Stimulated activated CD8-positive, alpha-beta memory T cell treated with anti-CD3 and anti-CD28 coated beads, Interleukin-2, amount 100 ng/mL, for 1 hour (primary cell): ENCODE results near the gene RAB36.

Experiments used
- DNase-seq, 2 donors: peaks; one replicate each; pipeline ENCODE4 v3.0.0-alpha.2; 2020; ENCODE audit warnings: low read depth in 2 of 2

Gene RAB36

DNA sequence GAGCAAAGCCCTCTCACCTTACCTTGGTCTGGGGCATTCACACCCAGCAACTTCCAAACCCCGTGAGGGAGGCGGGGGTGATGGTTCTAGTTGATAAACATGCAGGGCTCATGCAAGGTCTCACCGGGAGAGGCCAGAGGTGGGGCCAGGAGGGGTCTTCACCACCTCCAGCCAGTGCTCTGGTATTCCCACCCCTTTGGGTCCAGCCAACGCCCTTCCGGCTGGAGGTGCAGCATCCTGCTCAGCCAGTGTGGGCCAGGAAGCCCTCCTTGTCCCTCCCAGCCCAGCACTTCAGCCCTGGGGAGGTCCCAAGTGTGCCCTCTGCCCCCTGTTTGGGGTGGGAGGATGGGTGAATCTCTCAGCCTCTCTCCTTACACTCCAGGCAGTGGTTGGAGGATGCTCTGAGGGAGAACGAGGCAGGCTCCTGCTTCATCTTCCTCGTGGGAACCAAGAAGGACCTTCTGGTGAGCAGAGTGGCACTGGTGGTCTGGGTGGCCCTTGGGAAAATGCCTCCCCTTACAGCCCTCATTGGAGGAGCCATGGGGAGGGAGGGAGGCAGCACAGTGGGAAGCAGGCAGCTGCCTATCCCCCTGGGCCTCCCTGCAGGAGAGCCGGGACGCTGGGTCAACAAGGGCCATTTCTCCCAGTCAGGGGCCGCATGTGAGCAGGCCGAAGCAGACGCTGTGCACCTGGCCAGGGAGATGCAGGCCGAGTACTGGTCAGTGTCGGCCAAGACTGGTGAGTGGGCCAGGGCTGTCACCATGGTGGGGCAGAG, 13.4 kb downstream of the RAB36 start:
- no peak for DNase-seq

DNA sequence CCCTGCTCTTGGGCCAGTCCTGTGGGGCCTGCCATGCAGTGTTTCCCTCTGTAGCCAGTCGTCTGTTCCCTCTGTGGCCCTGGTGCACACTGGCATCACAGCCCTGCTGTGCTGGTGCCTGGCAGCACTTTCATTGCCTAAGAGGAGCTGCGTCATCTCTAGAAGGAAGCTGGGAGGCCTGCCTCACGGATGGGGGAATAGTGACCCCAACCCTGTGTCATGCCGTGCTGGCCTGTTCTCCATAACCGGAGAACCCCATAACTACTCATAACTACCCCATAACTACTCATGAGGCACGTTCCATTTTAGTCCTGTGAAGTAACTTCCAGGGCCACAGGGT, 14.0 kb downstream of the RAB36 start:
- DNase-seq: no peak

DNA sequence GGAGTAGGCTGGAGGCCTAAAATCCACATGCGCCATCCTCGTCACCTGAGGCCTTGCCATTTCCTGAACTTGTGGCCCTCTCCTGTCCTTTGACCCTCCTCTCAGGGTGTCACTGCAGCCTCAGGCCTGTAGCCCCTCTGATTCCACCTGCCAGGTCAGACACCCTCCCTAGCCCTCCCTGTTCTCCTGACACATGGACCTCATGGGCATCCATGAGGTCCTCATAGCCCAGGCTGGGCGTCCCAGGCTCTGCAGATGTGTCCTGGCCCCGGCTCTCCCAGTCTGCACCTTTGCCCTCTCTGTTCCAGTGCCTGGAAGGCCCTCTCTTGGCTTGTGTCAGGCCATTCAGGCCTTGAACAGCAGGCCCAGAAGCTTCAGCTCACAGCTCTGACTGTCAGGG, 15.8 kb downstream of the RAB36 start:
- DNase-seq: no peak

DNA sequence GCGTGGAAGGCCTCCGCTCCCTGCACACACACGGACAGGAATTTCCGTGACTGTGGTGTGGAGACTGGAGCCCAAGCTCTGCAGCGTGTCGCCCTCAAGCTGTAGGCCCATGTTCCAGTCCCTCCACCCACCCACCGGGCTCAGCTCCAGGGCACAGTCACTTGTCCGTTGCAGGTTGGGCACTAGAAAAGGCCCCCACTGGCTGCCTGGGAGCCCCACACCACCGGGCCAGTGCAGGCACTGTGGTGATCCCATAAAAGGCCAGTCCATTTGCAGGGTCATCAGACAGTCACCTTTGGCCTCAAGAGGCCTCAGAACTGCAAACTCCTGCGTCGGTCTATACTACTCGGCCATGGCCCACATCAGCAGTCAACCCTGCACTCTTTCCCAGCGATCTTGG, 16.3 kb downstream of the RAB36 start:
- no peak for DNase-seq

DNA sequence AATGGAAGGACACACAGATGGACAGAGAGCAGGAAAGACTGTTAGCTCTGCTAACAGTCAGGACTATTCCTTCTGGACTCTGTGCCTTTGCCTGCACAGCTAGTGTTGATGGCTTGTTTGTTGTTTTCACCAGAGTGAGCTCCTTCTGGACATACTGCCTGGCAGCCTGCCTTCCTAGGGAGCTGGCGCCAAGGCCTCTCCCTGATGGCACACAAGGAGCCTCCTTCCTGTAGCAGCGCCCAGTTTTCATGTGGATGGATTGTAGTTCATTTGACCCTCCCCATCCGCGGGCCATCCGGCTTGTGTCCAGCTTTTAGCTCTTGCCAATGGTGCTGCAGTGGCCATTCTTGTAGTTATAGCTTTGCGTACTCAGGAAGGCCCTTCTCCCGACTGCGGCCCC, 18.4 kb downstream of the RAB36 start:
- no peak for DNase-seq

DNA sequence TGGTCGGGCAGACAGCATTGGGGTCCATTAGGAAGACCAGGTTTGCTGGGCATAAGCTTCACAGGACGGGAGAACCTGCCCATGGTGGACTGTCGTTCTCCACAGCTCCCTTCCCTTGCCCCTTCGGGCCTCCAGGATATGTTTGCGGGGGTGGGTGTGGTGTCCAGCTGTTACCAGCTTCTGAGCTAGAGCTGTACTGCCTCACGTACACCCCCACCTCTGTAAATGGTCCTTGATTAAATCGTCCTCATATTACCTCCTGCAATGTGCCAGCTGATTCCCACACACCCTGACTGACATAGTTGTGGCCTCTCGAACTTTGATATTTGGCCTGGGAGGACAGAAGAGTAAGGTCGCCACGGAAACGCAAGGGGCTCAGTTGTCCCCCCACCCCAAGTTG, 18.8 kb downstream of the RAB36 start:
- no peak for DNase-seq

DNA sequence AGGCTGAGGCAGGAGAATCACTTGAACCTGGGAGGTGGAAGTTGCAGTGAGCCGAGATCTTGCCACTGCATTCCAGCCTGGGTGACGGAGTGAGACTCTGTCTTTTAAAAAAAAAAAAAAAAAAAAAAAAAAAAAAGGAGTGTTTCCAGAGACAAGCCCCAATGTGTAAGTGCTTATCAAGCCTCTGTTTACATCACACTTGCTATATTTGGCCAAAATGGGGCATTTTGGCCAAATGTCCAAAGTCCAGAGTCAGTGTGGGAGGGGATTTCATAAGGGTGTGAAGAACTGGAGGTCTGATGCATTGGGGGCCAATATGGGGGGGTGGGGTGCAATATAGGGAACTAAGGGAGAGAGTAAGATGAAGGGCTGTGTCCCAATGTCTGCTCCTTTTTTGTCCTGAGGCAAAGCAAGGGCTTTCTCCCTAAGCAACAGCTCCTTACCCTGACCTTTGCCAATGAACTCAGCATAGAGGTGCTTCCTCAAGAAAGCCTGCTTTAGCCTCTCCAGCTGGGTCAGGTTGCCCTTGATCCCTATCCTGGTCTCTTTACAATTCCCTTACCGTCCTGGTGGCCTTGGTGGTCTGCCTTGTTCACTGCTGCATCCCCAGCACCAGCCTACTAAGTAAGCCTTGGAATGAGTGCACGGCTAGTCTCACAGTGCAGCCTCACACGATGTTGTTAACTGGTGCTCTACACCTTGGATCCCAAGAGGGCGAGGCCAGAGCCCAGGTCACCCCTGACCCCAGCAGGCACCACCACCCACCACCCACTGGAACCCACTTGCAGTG, 21.0 kb downstream of the RAB36 start:
- no peak for DNase-seq

DNA sequence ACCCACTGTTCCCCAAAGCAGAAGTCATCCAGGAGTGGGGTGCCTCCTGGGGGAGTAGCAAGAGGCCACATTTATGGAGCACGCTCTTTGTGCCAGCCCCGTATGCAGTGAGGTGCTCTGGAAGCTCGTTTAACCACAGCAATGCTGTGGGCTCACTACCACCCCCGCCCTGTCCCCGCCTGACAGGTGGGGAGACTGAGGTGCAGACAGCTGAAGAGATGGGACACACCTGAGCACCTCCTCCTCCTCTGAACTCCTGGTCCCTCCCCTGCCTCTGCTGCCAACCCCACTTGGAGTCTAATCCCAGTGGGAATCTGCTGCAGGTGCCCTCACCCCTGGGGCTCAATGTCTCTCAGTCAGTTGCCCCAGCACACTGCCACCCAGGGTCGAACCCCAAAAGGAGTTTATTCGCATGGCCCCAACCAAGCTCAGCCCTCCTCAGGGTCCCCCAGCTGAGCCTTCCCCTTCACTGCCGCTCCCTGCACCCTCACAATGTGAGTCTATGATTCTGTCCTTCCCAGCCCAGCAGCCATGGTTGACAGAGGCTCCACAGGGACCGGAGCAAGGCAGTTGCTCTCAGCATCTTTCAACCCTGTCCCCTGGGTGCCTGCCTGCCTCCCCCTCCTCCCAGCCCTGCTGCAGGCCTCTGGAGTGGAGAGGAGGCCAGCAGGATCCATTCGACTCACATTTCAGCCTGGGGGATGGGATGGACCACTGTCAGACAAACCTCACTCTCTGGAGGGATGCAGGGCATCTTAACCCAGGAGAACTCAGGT, 21.8 kb downstream of the RAB36 start:
- DNase-seq: no peak

DNA sequence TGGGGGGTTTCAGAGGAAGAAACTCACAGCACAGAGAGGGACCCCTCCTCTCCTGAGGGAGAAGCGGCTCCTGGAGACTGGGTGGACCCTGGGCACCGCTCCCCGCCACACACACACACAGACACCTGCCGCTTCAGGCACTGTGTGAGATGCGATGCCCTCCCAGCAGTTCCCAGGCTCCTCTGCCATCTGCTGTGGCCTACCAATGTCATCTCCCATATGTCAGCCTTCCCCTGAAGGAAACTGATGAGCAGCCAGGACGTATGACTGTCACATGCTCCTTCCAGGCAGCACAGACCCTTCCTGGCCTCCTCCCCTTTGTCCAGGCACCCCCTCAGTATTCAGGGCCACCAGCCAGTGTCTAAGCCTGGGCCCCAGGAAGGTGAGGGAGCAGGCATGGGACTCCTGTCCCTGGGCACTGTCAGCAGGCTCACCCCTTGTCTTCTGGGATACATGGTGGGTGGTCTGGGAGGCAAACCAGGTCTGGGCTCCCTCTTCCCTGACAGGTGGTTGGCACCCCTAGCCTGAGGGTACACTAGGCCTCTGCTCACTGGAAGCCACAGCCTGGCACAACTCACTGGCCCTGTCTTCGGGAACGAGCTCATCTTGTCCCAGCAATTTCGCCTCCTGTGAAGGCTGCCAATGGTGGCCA, 23.2 kb downstream of the RAB36 start:
- no peak for DNase-seq

DNA sequence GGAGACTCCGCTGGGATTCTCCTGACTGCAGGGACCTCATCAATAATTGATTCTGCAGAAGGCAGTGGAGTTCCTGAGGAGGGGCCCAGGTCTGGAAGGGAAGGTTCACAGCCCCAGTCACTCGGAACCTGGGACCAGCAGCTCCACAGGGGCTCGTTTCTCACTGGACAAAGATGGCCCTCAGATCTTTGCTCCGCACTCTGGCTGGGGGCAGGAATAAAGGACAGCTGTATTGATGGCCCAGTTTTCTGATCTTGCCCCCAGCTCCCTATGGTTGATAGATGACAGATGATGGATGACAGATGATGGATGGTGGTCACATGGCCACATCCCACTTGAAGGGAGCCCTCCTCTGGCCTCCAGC, 23.7 kb downstream of the RAB36 start:
- DNase-seq: no peak

DNA sequence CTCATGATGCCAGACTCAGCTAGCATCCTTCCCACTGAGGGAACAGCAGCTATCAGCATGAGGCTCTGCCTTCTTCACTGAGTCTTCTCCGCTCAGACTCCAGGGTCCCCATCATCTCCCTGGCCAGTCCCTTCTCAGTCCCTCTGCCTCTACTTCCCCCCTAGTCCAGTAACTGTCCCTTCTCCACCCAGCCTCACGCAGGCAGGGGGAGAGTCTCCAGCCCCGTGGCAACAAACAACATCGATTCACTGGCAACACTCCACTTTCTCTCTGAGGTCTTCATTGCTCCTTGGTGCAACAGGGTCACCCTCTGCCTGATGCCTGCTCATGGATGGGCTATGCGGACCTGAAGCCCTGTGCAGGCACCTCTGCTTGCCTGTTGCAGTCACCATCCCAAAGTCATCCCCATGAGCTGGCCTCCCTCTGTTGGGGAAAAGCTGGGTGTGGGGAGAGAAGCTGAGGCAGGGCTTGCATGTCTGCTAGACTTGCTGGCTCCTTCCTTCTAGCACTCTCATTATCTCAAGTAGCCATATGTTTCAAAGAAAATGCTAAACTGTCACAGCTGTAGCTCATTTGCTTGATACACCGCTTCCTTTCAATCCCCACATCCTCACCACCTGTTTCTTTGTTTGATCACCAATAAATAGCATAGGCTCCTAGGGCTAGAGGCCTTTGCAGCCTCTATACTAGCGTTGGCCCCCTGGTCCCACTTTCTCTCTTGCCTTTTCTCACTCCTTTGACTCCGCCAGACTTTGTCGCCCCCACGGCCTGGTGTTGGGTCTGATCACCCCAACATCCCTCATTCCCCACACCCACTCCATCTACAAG, 30.8 kb downstream of the RAB36 start:
- no peak for DNase-seq

DNA sequence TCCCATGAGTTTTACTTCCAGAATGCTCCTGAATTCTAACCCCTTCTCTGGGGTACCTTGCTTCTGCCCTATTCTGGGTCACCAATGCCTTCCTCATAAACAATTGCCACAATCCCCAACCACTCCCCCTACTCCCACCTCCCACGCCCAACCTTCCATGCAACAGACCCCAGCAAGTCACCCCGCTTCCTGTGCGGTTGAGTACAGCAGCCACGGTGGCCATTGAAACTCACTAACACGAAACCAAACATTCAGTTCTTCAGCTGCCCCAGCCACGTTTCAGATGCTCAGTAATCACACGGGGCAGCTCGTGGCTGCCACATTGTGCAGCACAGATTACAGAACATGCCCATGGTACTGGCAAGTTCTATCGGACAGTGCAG, 31.4 kb downstream of the RAB36 start:
- no peak for DNase-seq

DNA sequence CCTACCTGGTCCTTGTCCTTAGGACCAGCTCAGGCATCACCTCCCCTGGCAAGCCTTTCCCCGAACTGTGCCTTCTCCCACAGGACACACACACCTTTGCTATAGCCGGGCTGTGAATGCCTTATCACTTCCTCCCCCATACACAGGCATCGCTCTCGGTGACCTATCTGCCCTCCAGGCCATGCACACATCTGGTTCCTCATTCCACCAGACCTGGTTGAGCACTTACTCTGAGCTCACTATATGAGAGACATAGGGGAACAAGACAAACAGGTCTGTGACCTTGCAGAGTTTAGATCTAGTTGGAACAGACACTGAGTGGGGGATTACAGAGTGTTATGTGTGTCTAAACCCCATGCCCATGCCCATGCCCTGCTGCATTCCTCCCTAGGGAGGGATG, 31.9 kb downstream of the RAB36 start:
- DNase-seq: no peak

DNA sequence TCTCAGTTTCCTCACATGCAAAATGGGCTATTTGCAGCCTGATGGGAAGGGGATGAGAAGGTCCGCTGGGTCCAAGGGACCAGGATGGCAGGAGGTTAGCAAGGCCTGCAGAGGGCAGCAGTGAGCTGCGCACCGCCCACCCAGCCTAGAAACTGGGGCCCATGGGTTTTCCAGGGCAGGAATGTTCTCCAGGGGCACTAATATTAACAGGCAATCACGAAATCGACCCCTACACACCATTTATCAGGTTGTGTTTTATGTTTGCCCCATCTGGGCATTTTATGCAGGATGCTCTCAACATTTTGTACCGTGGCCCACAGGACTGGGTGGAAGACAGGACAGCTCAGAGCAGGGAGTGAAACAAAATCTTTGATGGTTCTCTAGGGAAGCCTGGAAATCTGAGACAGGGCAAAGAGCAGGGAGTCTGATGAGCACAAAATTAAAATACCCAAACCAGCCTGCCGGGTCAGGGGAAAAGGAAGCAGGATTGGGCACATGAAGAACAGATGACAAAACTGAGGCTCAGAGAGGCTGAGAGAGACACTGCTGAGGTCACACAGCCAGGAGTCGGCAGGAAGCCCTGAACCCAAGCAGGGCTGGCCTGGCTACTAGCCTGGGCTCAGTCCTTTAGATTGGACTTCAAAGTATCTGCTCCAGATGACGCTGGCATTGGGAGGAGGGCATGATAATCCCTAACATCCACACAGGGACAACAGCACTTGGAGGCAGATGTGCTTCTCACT, 33.4 kb downstream of the RAB36 start:
- DNase-seq: peak; percentile 25 to 40

DNA sequence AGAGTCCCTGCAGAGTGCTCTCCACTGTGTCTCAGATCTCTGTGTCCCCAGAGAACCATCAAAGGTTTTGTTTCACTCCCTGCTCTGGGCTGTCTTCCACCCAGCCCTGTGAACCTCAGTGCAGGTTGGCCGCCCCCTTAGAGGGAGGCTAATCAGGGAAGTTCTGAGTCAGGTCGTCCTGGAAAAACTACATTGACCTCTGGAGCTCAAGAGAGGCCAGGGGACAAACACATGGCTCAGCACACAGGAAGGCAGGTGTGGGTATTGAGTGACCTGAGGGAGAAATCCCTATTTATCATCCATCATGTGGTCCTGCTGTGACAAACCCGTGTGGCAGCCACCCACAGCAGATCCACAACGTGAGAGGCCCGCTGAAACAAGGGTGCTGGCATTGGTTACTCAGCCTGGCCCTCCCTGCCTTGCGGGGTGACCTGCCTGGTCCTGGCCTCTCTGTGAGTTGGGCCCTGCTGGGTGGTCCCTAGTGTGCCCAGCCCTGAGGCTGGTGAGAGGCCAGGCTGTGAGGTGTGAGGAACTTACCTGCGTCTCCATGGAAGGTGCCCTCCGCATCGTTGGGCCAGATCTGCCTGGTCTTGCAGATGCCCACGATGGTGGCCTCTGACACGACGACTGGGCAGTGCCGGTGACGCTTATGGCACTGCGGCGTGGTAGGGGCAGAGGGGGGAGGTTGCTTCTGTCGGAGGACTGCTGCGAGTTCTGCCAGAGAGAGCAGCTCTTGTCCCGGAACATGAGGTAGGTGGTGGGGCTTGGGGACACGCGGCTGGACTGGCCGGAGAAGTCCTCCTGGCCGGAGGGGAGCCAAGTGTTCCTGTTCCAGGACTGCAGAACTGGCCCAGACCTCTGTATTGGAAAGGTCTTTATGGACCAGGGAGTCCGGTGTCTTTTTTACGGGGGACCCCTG, 34.4 kb downstream of the RAB36 start:
- no peak for DNase-seq

DNA sequence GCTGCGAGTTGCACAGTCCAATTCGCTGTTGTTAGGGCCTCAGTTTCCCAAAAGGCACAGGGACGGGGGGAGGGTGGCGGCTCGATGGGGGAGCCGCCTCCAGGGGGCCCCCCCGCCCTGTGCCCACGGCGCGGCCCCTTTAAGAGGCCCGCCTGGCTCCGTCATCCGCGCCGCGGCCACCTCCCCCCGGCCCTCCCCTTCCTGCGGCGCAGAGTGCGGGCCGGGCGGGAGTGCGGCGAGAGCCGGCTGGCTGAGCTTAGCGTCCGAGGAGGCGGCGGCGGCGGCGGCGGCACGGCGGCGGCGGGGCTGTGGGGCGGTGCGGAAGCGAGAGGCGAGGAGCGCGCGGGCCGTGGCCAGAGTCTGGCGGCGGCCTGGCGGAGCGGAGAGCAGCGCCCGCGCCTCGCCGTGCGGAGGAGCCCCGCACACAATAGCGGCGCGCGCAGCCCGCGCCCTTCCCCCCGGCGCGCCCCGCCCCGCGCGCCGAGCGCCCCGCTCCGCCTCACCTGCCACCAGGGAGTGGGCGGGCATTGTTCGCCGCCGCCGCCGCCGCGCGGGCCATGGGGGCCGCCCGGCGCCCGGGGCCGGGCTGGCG, 35.1 kb downstream of the RAB36 start, which contains the start of gene BCR:
TSS of gene BCR (plus strand) at position 209 of the 592 bp plus-strand sequence. CDS start 452 bp downstream, outside the sequence.
- peak; percentile 24 to 38 for DNase-seq

DNA sequence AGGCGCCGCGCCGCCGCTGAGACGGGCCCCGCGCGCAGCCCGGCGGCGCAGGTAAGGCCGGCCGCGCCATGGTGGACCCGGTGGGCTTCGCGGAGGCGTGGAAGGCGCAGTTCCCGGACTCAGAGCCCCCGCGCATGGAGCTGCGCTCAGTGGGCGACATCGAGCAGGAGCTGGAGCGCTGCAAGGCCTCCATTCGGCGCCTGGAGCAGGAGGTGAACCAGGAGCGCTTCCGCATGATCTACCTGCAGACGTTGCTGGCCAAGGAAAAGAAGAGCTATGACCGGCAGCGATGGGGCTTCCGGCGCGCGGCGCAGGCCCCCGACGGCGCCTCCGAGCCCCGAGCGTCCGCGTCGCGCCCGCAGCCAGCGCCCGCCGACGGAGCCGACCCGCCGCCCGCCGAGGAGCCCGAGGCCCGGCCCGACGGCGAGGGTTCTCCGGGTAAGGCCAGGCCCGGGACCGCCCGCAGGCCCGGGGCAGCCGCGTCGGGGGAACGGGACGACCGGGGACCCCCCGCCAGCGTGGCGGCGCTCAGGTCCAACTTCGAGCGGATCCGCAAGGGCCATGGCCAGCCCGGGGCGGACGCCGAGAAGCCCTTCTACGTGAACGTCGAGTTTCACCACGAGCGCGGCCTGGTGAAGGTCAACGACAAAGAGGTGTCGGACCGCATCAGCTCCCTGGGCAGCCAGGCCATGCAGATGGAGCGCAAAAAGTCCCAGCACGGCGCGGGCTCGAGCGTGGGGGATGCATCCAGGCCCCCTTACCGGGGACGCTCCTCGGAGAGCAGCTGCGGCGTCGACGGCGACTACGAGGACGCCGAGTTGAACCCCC, 35.8 kb downstream of the RAB36 start:
- no peak for DNase-seq

DNA sequence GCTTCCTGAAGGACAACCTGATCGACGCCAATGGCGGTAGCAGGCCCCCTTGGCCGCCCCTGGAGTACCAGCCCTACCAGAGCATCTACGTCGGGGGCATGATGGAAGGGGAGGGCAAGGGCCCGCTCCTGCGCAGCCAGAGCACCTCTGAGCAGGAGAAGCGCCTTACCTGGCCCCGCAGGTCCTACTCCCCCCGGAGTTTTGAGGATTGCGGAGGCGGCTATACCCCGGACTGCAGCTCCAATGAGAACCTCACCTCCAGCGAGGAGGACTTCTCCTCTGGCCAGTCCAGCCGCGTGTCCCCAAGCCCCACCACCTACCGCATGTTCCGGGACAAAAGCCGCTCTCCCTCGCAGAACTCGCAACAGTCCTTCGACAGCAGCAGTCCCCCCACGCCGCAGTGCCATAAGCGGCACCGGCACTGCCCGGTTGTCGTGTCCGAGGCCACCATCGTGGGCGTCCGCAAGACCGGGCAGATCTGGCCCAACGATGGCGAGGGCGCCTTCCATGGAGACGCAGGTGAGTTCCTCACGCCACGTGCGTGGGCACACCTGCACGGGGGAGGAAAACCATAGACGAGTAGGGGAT, 36.5 kb downstream of the RAB36 start:
- DNase-seq: no peak
